ENCODE results near the gene FXYD2. TPM values are rescaled to one million over a fixed set of nuclear protein-coding genes. Genes with fewer than 3 reads are reported as not detected.
"Not testable (repeated sequence)": the region's sequence is repeated elsewhere in the genome, so short reads cannot be mapped to it uniquely, and the experiment has no call there.

FXYD2 gene
- total RNA-seq, 1 experiment from 2014 or later, result not detected

- DNase-seq (ENCODE audit: low spot score), result no peak
These were observed 4.0 kb downstream of the FXYD2 start for GRCh38 chr11:117820516-117820915.

- no peak for DNase-seq (ENCODE audit: low spot score)
These were observed 4.5 kb downstream of the FXYD2 start for GRCh38 chr11:117820071-117820470.

GRCh38 chr11:117819096-117820040, 5.2 kb downstream of the FXYD2 start:
- peak; percentile 38 for DNase-seq (ENCODE audit: low spot score)

- DNase-seq (ENCODE audit: low spot score), result peak; percentile 45
These were observed 6.3 kb downstream of the FXYD2 start for GRCh38 chr11:117818041-117818873.

DNA sequence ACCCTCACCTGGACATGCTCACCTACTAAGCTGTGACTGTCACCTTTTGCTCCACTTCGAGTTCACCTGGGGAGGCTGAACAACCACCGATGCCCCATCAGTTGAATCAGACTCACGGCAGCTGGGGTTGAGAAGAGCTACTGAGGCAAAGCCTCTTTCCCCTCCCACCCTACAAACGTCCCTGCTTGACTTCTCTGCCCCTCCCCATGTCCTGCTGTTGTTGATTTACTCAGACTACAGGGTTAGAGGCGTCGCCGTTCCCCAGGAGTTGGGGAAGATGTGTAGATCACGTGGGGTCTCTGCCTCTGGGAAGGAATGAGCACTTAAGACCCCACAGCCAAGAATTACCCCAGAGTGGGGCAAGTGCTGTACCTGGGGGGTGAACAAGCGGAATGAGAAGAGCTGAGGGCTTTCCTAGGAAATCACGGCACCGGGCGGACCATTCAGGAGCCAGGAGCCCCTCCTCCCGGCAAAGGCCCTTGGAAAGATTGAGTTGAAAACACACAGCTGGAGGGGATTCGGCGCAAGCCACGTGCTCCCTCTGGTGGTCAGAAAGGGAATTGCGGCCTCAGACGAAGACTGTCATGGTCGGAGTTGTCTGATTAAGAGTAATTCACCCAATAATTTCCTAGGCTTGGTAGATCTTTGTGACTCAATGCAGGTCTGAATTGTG, 7.0 kb downstream of the FXYD2 start:
- peak; percentile 67 for DNase-seq (ENCODE audit: low spot score)

DNA sequence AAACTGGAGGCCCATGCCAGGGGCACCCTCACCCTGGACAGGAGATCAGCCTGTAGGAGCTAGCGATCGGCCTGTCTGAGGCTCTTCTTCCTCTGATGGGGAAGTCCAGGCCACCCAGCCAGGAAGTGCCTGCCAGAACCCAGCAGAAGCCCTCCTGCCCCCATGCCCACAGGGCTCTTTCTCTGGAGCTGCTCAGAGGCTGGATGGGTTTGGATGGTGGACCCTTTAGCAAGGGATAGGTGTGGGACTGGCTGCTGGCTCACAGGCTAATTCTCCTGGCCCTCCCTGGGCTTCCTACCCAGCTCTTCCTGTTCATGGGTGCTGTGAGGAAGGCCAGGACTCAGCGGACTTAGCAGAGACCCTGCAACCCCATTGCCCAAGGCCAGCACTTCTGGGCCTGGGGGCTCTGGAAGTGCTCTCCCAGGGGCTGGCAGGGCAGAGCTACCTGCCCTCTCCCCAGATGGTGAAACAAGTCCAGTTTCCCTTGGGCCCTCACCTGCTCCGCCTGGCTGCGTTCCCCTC, 7.6 kb downstream of the FXYD2 start:
- DNase-seq (ENCODE audit: low spot score), result no peak

DNA sequence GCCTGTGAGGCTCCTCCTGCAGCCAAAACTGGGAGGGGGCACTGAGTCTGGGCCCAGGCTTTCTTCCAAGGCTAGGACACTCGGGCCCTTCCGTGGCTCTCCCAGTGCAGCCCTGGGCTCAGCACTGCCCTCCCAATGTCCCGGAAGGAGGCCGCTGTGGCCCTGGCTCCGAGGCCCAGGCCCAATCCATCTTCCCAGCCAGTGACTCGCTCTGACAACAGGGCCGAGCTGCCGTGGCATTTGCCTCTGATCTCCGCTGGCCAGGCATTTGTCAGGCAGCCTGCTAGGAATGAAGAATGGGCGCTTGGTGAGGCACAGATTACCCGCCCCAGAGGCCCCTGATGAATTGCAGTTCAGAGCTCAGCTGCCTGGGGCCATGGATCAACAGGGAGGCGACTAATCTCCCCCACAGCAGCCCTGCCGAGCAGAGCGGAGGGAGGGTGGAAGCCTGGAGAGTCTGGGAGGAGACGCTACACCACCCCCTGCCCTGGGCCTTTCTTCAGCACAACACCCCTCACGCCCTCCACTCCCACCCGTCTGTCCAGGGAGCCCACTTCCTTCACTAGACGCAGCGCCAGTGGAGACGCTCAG, 8.3 kb downstream of the FXYD2 start:
- peak; percentile 49 for DNase-seq (ENCODE audit: low spot score)

GRCh38 chr11:117815262-117815803, 9.2 kb downstream of the FXYD2 start:
- DNase-seq (ENCODE audit: low spot score), result no peak

DNA sequence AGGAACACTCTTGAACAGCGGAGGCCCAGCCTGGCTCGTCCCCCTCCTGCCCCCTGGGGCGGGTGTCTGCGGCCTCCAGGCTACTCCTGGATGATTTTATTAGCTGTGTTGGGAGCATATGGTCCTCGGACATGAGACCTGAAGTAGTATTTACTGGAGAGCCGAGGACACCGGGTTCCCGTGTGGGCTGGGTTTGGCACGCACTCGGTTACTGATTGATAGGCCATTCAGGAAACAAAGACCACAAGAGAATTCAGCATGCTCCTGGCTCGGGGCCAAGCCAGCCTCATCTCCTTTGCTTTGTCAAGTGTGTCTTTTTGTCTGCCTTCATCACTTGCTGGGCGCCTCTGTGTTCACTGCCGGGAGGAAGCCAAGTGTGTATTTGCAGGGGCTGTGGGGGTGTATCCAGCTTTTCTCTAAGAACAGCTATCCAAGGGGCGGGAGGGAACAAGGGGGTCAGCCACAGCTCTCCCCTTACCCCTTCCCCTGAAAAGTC, 9.7 kb downstream of the FXYD2 start:
- no peak for DNase-seq (ENCODE audit: low spot score)

GRCh38 chr11:117814204-117814765, 10.3 kb downstream of the FXYD2 start:
- DNase-seq (ENCODE audit: low spot score), result no peak

GRCh38 chr11:117810056-117810451, 14.5 kb downstream of the FXYD2 start:
- DNase-seq (ENCODE audit: low spot score), result not testable (repeated sequence)

- DNase-seq (ENCODE audit: low spot score), result peak; percentile 25
These were observed 15.1 kb downstream of the FXYD2 start for GRCh38 chr11:117809236-117810055.

DNA sequence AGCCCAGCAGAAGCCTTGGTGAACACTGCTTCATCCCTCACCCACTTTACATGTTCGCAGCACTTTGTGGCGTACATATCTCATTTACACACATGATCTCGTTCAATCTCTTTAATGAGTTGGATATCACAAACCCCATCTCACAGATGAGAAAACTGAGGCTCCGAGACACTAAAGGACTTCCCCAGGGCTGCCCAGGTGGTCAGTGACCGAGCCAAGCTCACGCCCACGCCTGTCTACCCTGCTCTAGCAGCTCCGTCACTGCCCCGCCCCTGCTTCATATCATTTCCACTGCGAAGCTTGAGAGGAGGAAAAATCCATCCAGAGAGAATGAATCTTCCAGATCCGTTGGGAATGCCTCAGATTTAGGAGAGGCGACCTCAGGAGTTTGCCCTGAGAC, 15.8 kb downstream of the FXYD2 start:
- DNase-seq (ENCODE audit: low spot score), result no peak

GRCh38 chr11:117807482-117808327, 16.8 kb downstream of the FXYD2 start:
- peak; percentile 24 for DNase-seq (ENCODE audit: low spot score)

GRCh38 chr11:117806846-117807245, 17.7 kb downstream of the FXYD2 start:
- no peak for DNase-seq (ENCODE audit: low spot score)

DNA sequence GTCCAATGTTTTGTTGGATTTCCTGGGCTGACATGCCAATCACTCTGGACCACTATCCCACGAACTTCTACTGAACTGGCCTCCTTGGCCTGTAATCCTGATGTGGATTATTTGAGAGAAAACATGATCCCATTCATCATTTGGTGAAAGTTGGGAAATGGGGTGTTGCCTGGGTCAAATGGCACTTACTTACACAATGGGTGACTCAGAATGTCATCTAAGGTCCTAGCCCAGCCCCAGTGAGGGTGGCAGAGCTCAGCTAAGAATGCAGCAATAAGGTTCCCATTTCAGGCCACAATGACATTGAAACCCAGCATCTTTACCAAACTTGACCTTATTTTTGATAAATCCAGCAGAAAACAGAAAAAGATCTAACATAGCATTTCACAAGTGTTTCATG, 19.5 kb downstream of the FXYD2 start:
- no peak for DNase-seq (ENCODE audit: low spot score)

- DNase-seq (ENCODE audit: low spot score), result no peak
These were observed 20.6 kb downstream of the FXYD2 start for GRCh38 chr11:117803896-117804295.

DNA sequence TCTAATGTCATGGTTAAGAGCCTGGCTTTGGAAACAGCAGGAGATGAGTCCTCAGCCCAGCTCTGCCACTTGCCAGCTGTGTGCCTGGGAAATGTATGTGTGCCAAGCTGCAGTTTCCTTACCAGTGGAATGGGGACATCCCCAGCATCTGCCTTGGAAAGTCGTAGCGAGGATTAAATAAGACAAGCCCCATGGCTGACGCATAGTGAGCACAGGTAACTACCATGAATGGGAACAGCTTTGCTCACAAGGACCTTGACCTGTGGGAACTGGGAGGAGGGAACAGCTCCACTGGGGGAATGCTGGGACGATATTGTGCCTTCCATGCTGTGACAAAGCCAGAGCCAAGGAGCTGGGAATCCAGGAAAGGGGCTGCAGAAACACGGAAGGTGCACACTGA, 24.9 kb downstream of the FXYD2 start:
- DNase-seq (ENCODE audit: low spot score), result no peak
